Measurements from ENCODE around the gene SLC15A2. TPM values are rescaled to one million over a fixed set of nuclear protein-coding genes. Genes with fewer than 3 reads are reported as not detected.

Gene SLC15A2
- total and polyA plus RNA-seq, 2 experiments from 2014 or later: not detected

- Histone ChIP-seq H3K9ac (no peak overlapping the region), H3F3A (ENCODE audit: insufficient read depth) (no peaks in the 10 kb centered on the region), H3K4me1 (ENCODE audit: insufficient read depth) (no peaks in the 10 kb centered on the region), H3K36me3 (ENCODE audit: low read depth) (no peaks in the 10 kb centered on the region), H3K4me3 (no peak overlapping the region), H3K4me2 (ENCODE audit: unreplicated experiment) (no peak overlapping the region), H2AFZ (no peak overlapping the region), H3K9me2 (ENCODE audit: insufficient read depth) (no peaks in the 10 kb centered on the region), H3K27me3 (replicated peaks; ENCODE audit: insufficient read depth) (no peaks in the 10 kb centered on the region), H3K79me2 (ENCODE audit: insufficient read depth) (no peaks in the 10 kb centered on the region), H4K20me1 (ENCODE audit: insufficient read depth) (no peaks in the 10 kb centered on the region), H3K9me3 (ENCODE audit: low read depth) (no peaks in the 10 kb centered on the region), H3K27ac (no peak overlapping the region)
- in situ Hi-C loops (cut with MboI): no loop called here
- TF ChIP-seq EZH2 (IDR thresholded peaks at IDR 0.05; ENCODE audit: insufficient read depth, poor library complexity, severe bottlenecking) (no peak), EZH2phosphoT487 (IDR thresholded peaks at IDR 0.05; ENCODE audit: insufficient read depth, low read depth) (no peak)
- DNase-seq: no peak
These were observed 85.7 kb downstream of the SLC15A2 start for GRCh38 chr3:121979734-121980449.

- no peaks in the 10 kb centered on the region for H3K9me2 ChIP-seq (ENCODE audit: insufficient read depth)
- H4K20me1 ChIP-seq (ENCODE audit: insufficient read depth): no peaks in the 10 kb centered on the region
- DNase-seq: no peak
- no peak overlapping the region for H2AFZ ChIP-seq
- no peak overlapping the region for H3K4me2 ChIP-seq (ENCODE audit: unreplicated experiment)
- H3F3A ChIP-seq (ENCODE audit: insufficient read depth): no peaks in the 10 kb centered on the region
- in situ Hi-C loops (cut with MboI): no loop called here
- no peak overlapping the region for H3K27ac ChIP-seq
- no peaks in the 10 kb centered on the region for H3K79me2 ChIP-seq (ENCODE audit: insufficient read depth)
- no peak overlapping the region for H3K4me3 ChIP-seq
- H3K9me3 ChIP-seq (ENCODE audit: low read depth): no peaks in the 10 kb centered on the region
- 42% methylated on average over 5 of the region's 5 CpGs for WGBS, 2 experiments (ENCODE audit: low coverage in 1 of 2, low lambda C conversion rate in 2 of 2, missing lambda C conversion rate in 2 of 2)
- no peaks in the 10 kb centered on the region for H3K27me3 ChIP-seq (replicated peaks; ENCODE audit: insufficient read depth)
- no peaks in the 10 kb centered on the region for H3K36me3 ChIP-seq (ENCODE audit: low read depth)
- H3K4me1 ChIP-seq (ENCODE audit: insufficient read depth): no peaks in the 10 kb centered on the region
- TF ChIP-seq EZH2phosphoT487 (IDR thresholded peaks at IDR 0.05; ENCODE audit: insufficient read depth, low read depth) (no peak), EZH2 (IDR thresholded peaks at IDR 0.05; ENCODE audit: insufficient read depth, poor library complexity, severe bottlenecking) (no peak)
- H3K9ac ChIP-seq: no peak overlapping the region
These were observed 86.2 kb downstream of the SLC15A2 start for GRCh38 chr3:121980450-121980796.

- no peak overlapping the region for H3K4me3 ChIP-seq
- H4K20me1 ChIP-seq (ENCODE audit: insufficient read depth): no peaks in the 10 kb centered on the region
- H3K27me3 ChIP-seq (replicated peaks; ENCODE audit: insufficient read depth): no peaks in the 10 kb centered on the region
- no peaks in the 10 kb centered on the region for H3K9me3 ChIP-seq (ENCODE audit: low read depth)
- 27 to 50% methylated on average over 2 of the region's 2 CpGs for WGBS, 2 experiments (ENCODE audit: low coverage in 1 of 2, low lambda C conversion rate in 2 of 2, missing lambda C conversion rate in 2 of 2)
- no peaks in the 10 kb centered on the region for H3K4me1 ChIP-seq (ENCODE audit: insufficient read depth)
- H3K79me2 ChIP-seq (ENCODE audit: insufficient read depth): no peaks in the 10 kb centered on the region
- no peak overlapping the region for H2AFZ ChIP-seq
- H3K9ac ChIP-seq: no peak overlapping the region
- DNase-seq: no peak
- no peaks in the 10 kb centered on the region for H3F3A ChIP-seq (ENCODE audit: insufficient read depth)
- H3K9me2 ChIP-seq (ENCODE audit: insufficient read depth): no peaks in the 10 kb centered on the region
- no peaks in the 10 kb centered on the region for H3K36me3 ChIP-seq (ENCODE audit: low read depth)
- H3K4me2 ChIP-seq (ENCODE audit: unreplicated experiment): no peak overlapping the region
- no peak overlapping the region for H3K27ac ChIP-seq
- TF ChIP-seq EZH2 (IDR thresholded peaks at IDR 0.05; ENCODE audit: insufficient read depth, poor library complexity, severe bottlenecking) (no peak), EZH2phosphoT487 (IDR thresholded peaks at IDR 0.05; ENCODE audit: insufficient read depth, low read depth) (no peak)
- in situ Hi-C loops (cut with MboI): no loop called here
These were observed 87.3 kb downstream of the SLC15A2 start for GRCh38 chr3:121981473-121981872.

GRCh38 chr3:121985846-121986245 is 91.6 kb downstream of the SLC15A2 start:
- Histone ChIP-seq H3K4me1 (ENCODE audit: insufficient read depth) (no peaks in the 10 kb centered on the region), H3K79me2 (ENCODE audit: insufficient read depth) (no peaks in the 10 kb centered on the region), H3K9me3 (ENCODE audit: low read depth) (no peaks in the 10 kb centered on the region), H3K27ac (no peak overlapping the region), H3K4me2 (ENCODE audit: unreplicated experiment) (no peak overlapping the region), H3K9ac (no peak overlapping the region), H3K9me2 (ENCODE audit: insufficient read depth) (no peaks in the 10 kb centered on the region), H3K27me3 (replicated peaks; ENCODE audit: insufficient read depth) (no peaks in the 10 kb centered on the region), H3K36me3 (ENCODE audit: low read depth) (no peaks in the 10 kb centered on the region), H4K20me1 (ENCODE audit: insufficient read depth) (no peaks in the 10 kb centered on the region), H3F3A (ENCODE audit: insufficient read depth) (no peaks in the 10 kb centered on the region), H3K4me3 (no peak overlapping the region), H2AFZ (no peak overlapping the region)
- no peak for TF ChIP-seq EZH2 (IDR thresholded peaks at IDR 0.05; ENCODE audit: insufficient read depth, poor library complexity, severe bottlenecking)
- no peak for TF ChIP-seq EZH2phosphoT487 (IDR thresholded peaks at IDR 0.05; ENCODE audit: insufficient read depth, low read depth)
- in situ Hi-C loops (cut with MboI): no loop called here
- 24 to 36% methylated on average over 2 of the region's 2 CpGs for WGBS, 2 experiments (ENCODE audit: low coverage in 1 of 2, low lambda C conversion rate in 2 of 2, missing lambda C conversion rate in 2 of 2)
- DNase-seq: no peak

- H3K27me3 ChIP-seq (replicated peaks; ENCODE audit: insufficient read depth): no peaks in the 10 kb centered on the region
- no peaks in the 10 kb centered on the region for H3K9me2 ChIP-seq (ENCODE audit: insufficient read depth)
- H4K20me1 ChIP-seq (ENCODE audit: insufficient read depth): no peaks in the 10 kb centered on the region
- H3K4me2 ChIP-seq (ENCODE audit: unreplicated experiment): no peak overlapping the region
- H2AFZ ChIP-seq: no peak overlapping the region
- in situ Hi-C loops (cut with MboI): no loop called here
- H3K9ac ChIP-seq: no peak overlapping the region
- no peak overlapping the region for H3K4me3 ChIP-seq
- H3F3A ChIP-seq (ENCODE audit: insufficient read depth): no peaks in the 10 kb centered on the region
- no peak for TF ChIP-seq EZH2 (IDR thresholded peaks at IDR 0.05; ENCODE audit: insufficient read depth, poor library complexity, severe bottlenecking)
- H3K36me3 ChIP-seq (ENCODE audit: low read depth): no peaks in the 10 kb centered on the region
- peak; percentile 3 for DNase-seq
- no peaks in the 10 kb centered on the region for H3K9me3 ChIP-seq (ENCODE audit: low read depth)
- no peaks in the 10 kb centered on the region for H3K79me2 ChIP-seq (ENCODE audit: insufficient read depth)
- no peak overlapping the region for H3K27ac ChIP-seq
- no peaks in the 10 kb centered on the region for H3K4me1 ChIP-seq (ENCODE audit: insufficient read depth)
- WGBS, 2 experiments (ENCODE audit: low coverage in 1 of 2, low lambda C conversion rate in 2 of 2, missing lambda C conversion rate in 2 of 2): 30 to 43% methylated on average over 2 of the region's 2 CpGs
These were observed 93.9 kb downstream of the SLC15A2 start for GRCh38 chr3:121988146-121988545.

Measured in GM23248 (cell line).